Measurements from ENCODE around the gene OPCML. TPM values are rescaled to one million over a fixed set of nuclear protein-coding genes. Genes with fewer than 3 reads are reported as not detected.

Gene OPCML
- total RNA-seq, 1 donor from 2014 or later, result not detected

GRCh38 chr11:132588366-132588765, 943.9 kb downstream of the OPCML start:
- Histone ChIP-seq H3K27me3 (no peaks in the 10 kb centered on the region), H3K36me3 (no peaks in the 10 kb centered on the region), H3K9me3 (no peaks in the 10 kb centered on the region), H3K4me1 (no peaks in the 10 kb centered on the region), H3K27ac (no peak overlapping the region), H3K4me3 (no peak overlapping the region)
- no peak for DNase-seq (ENCODE audit: extremely low spot score in 2 of 2)
- TF ChIP-seq POLR2AphosphoS5 (IDR thresholded peaks at IDR 0.05; ENCODE audit: insufficient read depth in 1 of 2, low read depth in 1 of 2) (no peak), POLR2A (IDR thresholded peaks at IDR 0.05) (no peak), CTCF (IDR thresholded peaks at IDR 0.05) (no peak)
- intact Hi-C loops (cut with DNase I), result no loop called here

- intact Hi-C loops (cut with DNase I), result no loop called here
- no peaks in the 10 kb centered on the region for H3K27me3 ChIP-seq
These were observed 944.6 kb downstream of the OPCML start for GRCh38 chr11:132587716-132588115.

GRCh38 chr11:132586801-132587200, 945.5 kb downstream of the OPCML start:
- Histone ChIP-seq H3K27ac (no peak overlapping the region), H3K4me1 (no peaks in the 10 kb centered on the region), H3K9me3 (no peaks in the 10 kb centered on the region), H3K4me3 (no peak overlapping the region), H3K36me3 (no peaks in the 10 kb centered on the region), H3K27me3 (no peaks in the 10 kb centered on the region)
- no peak for DNase-seq (ENCODE audit: extremely low spot score in 2 of 2)
- no peak for TF ChIP-seq POLR2AphosphoS5 (IDR thresholded peaks at IDR 0.05; ENCODE audit: insufficient read depth in 1 of 2, low read depth in 1 of 2)
- TF ChIP-seq POLR2A (IDR thresholded peaks at IDR 0.05), result no peak
- TF ChIP-seq CTCF (IDR thresholded peaks at IDR 0.05), result no peak
- intact Hi-C loops (cut with DNase I), result no loop called here

More at GRCh38 chr11:132587716-132588115, 944.6 kb downstream of the OPCML start:
- H3K4me1 ChIP-seq, result no peaks in the 10 kb centered on the region
- no peak for DNase-seq (ENCODE audit: extremely low spot score in 2 of 2)
- no peak overlapping the region for H3K4me3 ChIP-seq
- TF ChIP-seq CTCF (IDR thresholded peaks at IDR 0.05) (no peak), POLR2A (IDR thresholded peaks at IDR 0.05) (no peak), POLR2AphosphoS5 (IDR thresholded peaks at IDR 0.05; ENCODE audit: insufficient read depth in 1 of 2, low read depth in 1 of 2) (no peak)
- no peak overlapping the region for H3K27ac ChIP-seq
- no peaks in the 10 kb centered on the region for H3K9me3 ChIP-seq
- no peaks in the 10 kb centered on the region for H3K36me3 ChIP-seq

- TF ChIP-seq POLR2AphosphoS5 (IDR thresholded peaks at IDR 0.05; ENCODE audit: insufficient read depth in 1 of 2, low read depth in 1 of 2) (no peak), CTCF (IDR thresholded peaks at IDR 0.05) (no peak), POLR2A (IDR thresholded peaks at IDR 0.05) (no peak)
- Histone ChIP-seq H3K4me3 (no peak overlapping the region), H3K4me1 (no peaks in the 10 kb centered on the region), H3K27ac (no peak overlapping the region), H3K36me3 (no peaks in the 10 kb centered on the region), H3K27me3 (no peaks in the 10 kb centered on the region), H3K9me3 (no peaks in the 10 kb centered on the region)
- no peak for DNase-seq (ENCODE audit: extremely low spot score in 2 of 2)
- intact Hi-C loops (cut with DNase I), result no loop called here
These were observed 952.5 kb downstream of the OPCML start for GRCh38 chr11:132579634-132580327.

GRCh38 chr11:132579136-132579535, 953.2 kb downstream of the OPCML start:
- Histone ChIP-seq H3K4me3 (no peak overlapping the region), H3K9me3 (no peaks in the 10 kb centered on the region), H3K27me3 (no peaks in the 10 kb centered on the region), H3K27ac (no peak overlapping the region), H3K36me3 (no peaks in the 10 kb centered on the region), H3K4me1 (no peaks in the 10 kb centered on the region)
- TF ChIP-seq POLR2A (IDR thresholded peaks at IDR 0.05), result no peak
- TF ChIP-seq POLR2AphosphoS5 (IDR thresholded peaks at IDR 0.05; ENCODE audit: insufficient read depth in 1 of 2, low read depth in 1 of 2), result no peak
- TF ChIP-seq CTCF (IDR thresholded peaks at IDR 0.05), result no peak
- no peak for DNase-seq (ENCODE audit: extremely low spot score in 2 of 2)
- intact Hi-C loops (cut with DNase I), result no loop called here

All from vagina (tissue), 2 donors.